GM19372 (cell line): ENCODE data around the gene CSTF1.

Experiments used
- ATAC-seq: cut with Tn5 transposase; IDR thresholded peaks from one replicate; pipeline ENCODE4 v1.9.1; 2021; ENCODE audit warnings: mild to moderate bottlenecking, low read depth, moderate library complexity; ENCODE audit not compliant: unreplicated experiment

The CSTF1 gene

DNA sequence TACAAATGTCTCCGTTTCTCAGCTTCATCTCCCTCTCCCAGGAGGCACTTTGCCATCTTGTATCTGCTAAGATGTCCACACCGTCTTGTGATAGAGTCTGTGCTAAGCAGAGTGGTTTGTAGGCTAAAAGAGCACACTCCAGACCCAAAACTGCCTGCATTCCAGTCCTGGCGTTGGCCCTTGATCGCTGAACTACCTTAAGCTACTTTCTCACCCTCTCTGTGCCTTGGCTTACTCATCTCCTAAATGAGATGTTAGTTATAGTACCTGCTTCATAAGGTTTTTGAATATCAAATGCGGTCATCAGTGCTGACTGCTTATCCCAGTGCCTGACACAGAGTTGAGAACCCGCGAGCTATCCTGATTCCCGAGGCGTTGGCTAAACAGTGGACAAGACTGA lies 33.6 kb downstream of the CSTF1 start:
- ATAC-seq: no peak

DNA sequence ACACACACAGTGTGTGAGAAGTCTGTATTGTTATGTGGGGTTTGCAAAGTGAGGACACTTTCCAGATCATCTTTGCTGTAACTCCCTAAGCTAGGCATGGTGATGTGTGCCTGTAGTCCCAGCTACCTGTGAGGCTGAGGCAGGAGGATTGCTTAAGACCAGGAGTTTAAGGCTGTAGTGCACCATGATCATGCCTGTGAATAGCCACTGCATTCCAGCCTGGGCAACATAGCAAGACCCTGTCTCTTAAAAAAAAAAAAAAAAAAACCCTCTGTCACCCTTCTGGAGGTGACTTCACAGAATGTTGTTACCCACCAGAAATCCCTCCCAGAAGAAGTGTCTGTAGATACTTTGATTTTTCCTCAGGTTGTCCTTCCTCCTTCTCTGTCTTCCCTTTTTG lies 34.5 kb downstream of the CSTF1 start:
- ATAC-seq: no peak

- ATAC-seq: no peak
These were observed 35.4 kb downstream of the CSTF1 start for GRCh38 chr20:56427797-56428196.

- no peak for ATAC-seq
These were observed 36.0 kb downstream of the CSTF1 start for GRCh38 chr20:56428410-56428809.

GRCh38 chr20:56428881-56429280 lies 36.4 kb downstream of the CSTF1 start:
- no peak for ATAC-seq

- ATAC-seq: no peak
These were observed 37.1 kb downstream of the CSTF1 start for GRCh38 chr20:56429502-56429901.

GRCh38 chr20:56429941-56430340 lies 37.5 kb downstream of the CSTF1 start:
- ATAC-seq: no peak

DNA sequence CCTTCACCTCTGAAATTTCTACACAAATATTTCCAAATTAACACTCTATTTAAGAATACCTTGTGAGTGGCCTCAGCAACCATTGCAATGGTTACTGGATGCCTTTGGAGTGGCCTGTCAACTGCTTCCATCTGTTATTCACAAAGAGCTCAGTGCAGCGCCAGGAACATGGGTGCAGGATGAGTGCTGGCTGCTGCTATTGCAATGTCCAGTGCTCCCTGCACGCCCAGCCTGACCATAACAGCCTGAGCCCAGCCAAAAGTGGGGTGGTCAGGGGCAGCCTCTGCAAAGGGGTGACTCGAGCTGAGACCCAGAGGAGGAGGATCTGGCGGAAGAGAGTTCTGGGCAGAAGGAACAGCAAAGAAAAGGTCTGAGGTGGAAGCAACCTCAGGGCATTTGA lies 38.0 kb downstream of the CSTF1 start:
- no peak for ATAC-seq

- ATAC-seq: no peak
These were observed 38.5 kb downstream of the CSTF1 start for GRCh38 chr20:56430957-56431356.

DNA sequence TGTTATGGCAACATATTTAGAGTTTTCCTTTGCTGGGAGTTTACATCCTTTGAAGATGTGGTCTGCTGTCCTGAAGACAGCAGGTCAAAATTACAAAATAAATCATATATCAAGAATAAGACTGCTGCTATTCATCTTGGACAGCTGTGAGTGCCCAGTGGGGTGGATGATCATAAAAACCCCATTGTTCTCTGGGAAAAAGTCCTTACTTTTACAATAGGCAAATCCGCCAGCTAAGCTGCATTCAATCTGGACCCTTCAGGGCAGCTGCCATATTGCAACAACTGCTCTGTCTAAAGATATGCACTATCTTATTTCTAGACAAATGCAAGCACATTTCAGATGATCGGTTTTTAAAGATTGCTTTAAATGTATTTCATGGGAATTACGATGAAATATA lies 39.0 kb downstream of the CSTF1 start:
- no peak for ATAC-seq

- no peak for ATAC-seq
These were observed 40.9 kb downstream of the CSTF1 start for GRCh38 chr20:56433221-56433879.

DNA sequence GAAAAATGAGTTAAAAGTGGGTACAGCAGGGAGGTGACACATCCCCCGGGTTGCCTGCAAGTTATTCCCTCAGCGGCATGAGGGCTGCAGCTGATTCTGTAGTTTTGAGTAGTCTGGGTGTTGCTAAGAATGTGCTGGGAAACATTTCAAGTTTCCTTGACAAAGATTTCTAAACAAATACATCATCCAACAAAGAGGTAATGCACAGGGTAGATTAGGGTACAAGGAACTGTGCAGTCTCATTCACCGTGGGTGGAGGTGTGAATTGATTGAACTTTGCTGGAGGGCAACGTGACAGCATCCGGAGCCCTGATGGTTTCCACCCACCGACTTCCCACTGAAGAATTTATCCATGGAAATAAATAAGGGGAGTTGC lies 41.4 kb downstream of the CSTF1 start:
- no peak for ATAC-seq

DNA sequence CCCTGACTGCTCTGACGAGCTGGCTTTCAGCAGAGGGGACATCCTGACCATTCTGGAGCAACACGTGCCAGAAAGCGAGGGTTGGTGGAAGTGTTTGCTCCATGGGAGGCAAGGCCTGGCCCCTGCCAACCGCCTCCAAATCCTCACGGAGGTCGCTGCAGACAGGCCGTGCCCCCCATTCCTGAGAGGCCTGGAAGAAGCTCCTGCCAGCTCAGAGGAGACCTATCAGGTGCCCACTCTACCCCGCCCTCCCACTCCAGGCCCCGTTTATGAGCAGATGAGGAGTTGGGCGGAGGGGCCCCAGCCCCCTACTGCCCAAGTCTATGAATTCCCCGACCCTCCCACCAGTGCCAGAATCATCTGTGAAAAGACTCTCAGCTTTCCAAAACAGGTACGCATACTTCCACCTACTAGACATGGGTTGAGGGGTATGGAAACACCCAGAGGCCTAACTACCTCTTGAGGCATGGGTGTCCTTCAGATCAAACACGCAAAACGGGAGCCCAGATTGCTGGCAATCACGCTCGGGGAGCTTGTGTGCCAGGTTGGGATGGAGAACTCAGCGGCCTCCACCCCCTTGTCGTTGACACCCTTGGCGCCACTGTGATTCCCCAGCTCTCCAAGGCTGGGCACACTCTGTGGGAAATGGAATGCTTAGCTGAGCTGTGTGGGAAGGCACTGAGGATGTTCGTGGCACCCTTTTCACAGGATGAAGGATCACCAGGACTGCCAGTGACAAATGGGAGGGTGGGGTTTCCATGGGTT lies 44.9 kb downstream of the CSTF1 start:
- no peak for ATAC-seq

DNA sequence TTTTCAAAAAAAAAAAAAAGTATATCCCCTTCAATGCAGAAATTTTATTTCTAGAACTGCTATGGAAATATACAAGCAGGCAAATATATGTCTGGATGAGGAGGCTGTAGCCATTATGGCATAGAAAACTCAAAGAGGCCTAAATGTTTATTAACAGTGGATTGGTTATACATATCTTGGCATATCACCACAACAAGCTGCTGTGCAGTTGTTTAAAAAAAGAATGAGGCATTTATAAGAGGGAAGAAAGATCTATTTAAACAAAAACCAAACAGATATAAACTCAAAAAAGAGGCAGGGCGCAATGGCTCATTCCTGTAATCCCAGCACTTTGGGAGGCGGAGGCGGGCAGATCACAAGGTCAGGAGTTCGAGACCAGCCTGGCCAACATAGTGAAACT lies 45.8 kb downstream of the CSTF1 start:
- no peak for ATAC-seq

DNA sequence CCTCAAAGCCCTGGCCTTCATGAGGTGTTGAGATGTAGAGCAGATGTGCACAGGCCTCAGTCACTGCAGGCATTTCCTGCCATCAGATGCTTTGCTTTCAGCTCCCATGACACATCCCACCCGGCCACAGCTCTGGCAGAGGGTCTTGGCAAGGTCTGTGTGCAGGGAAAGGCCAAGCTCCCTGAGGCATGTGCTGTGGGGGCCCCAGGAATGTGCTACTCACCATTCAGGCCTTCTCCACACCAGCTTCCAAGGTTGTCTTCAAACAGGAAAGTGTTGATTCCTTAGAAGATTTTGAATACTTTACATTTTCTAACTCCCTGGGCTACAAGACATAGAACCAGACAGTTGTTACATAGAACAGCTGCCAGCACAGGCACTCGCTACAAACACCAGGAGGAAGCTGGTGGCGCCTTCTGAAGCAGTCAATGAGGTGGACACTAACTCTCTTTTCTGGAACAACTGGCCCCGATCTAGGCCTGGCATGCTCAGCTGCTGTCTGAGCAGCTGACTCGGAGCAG lies 47.4 kb downstream of the CSTF1 start:
- ATAC-seq: no peak

GRCh38 chr20:56440346-56441007 lies 48.0 kb downstream of the CSTF1 start:
- ATAC-seq: peak; percentile 59

DNA sequence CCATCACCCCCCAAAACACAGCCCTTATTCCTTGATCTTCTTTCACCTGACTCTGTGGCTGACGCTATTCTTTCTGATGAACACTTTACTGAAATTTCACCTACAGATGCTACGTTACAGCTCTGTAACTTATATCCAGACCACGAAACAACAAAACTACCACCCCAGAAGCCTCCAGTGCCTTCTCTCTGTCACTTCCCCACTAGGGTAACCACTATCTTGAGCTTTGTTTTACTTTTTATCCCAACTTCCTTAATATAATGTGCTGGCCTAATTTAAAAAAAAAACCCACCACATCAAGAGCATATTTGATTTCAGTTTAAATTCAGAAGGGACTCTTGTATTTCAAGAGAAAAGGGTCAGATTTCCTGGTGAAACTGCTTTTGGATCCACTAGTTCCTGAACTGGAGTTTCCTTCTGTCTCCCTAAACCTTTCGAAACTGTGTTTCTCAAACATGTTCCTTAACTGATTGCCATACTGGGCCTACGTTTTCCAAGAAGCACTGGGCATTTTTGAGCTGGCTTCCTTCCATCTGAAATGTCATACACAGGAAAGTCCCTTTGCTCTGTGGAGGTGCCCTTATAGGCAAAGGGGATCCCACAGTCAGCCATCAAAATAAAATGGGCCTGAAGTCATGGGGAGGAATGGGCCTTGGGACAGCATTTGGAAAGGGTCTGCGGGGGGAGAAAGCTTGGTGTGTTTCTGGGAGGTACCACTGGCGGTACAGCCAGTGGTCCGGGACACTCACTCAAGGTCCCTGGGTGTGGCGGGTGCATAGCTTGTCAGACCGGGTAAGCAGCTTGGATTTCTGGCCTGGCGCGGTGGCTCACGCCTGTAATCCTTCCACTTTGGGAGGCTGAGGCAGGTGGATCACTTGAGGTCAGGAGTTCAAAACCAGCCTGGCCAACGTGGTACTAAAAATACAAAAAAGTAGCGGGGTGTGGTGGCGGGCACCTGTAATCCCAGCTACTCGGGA lies 50.2 kb downstream of the CSTF1 start:
- ATAC-seq: no peak

GRCh38 chr20:56443654-56444540 lies 51.5 kb downstream of the CSTF1 start:
- ATAC-seq: no peak

- ATAC-seq: no peak
These were observed 52.7 kb downstream of the CSTF1 start for GRCh38 chr20:56445130-56445529.
